ENCODE measurements around the gene TECPR1. TPM values are rescaled to one million over a fixed set of nuclear protein-coding genes. Genes with fewer than 3 reads are reported as not detected.

Gene TECPR1
- total RNA-seq (2014; rRNA removed) (9.4 and 11.5 TPM in 2 replicates), Bru-seq, nascent RNA (percentile 56 among the genes with signal in this experiment), BruChase-seq, experiment 1, labeled RNA remaining after a 6-hour chase (percentile 64 among the genes with signal in this experiment), BruChase-seq, experiment 2, labeled RNA remaining after a 2-hour chase (percentile 63 among the genes with signal in this experiment)
- long read RNA-seq, full-length matches to known transcripts: 11 of 110 reads
- long read RNA-seq, partial matches to known transcripts: 28 of 110 reads
- long read RNA-seq, other reads (novel, unspliced or antisense): 71 of 110 reads

- H2AFZ ChIP-seq (ENCODE audit: low read length): peak within 1 kb of the TSS; percentile 96
- no peaks in the 10 kb centered on the region for H3K9me2 ChIP-seq (replicated peaks; ENCODE audit: low read length)
- TF ChIP-seq EZH2 (IDR thresholded peaks at IDR 0.05; ENCODE audit: low read length, unreplicated experiment): no peak
- TF ChIP-seq EZH2phosphoT487 (IDR thresholded peaks at IDR 0.05; ENCODE audit: borderline replicate concordance, low read length): no peak
- no peak for TF ChIP-seq CTCF (conservative IDR thresholded peaks at IDR 0.05; ENCODE audit: low read depth, low read length)
- H3K27me3 ChIP-seq (ENCODE audit: low read length): no peaks in the 10 kb centered on the region
- no peaks in the 10 kb centered on the region for H3K9me3 ChIP-seq (ENCODE audit: low read length)
- POLR2A ChIA-PET (ENCODE audit: unreplicated experiment): no interaction called here
- peaks cover 25% of the 10 kb centered on the region for H3K79me2 ChIP-seq (ENCODE audit: low read length)
- intact Hi-C loops (cut with micrococcal nuclease): loop anchor here (2.0 kb wide), 1 partner anchor 29 kb away; the partner anchor contains the start of gene BRI3
- DNase-seq (peak; percentile 92), ATAC-seq (peak; percentile 98)
- no TSS peak for BruUV-seq (replicated peaks)
- CTCF ChIA-PET: no interaction called here
- H4K20me1 ChIP-seq (ENCODE audit: low read length): no peaks in the 10 kb centered on the region
- H3F3A ChIP-seq (ENCODE audit: low read length, unreplicated experiment): no peaks in the 10 kb centered on the region
- H3K4me2 ChIP-seq (ENCODE audit: low read length): peak within 1 kb of the TSS; percentile 99
- peaks cover 28% of the 10 kb centered on the region for H3K4me1 ChIP-seq (ENCODE audit: insufficient read depth, low read length)
- peak within 1 kb of the TSS; percentile 78 for H3K9ac ChIP-seq (ENCODE audit: low read length)
- peak within 1 kb of the TSS; percentile 99 for H3K4me3 ChIP-seq (ENCODE audit: low read length)
- peak within 1 kb of the TSS; percentile 65 for H3K27ac ChIP-seq (ENCODE audit: low read length)
- H3K36me3 ChIP-seq (ENCODE audit: low read depth, low read length): no peaks in the 10 kb centered on the region
These were observed at the start of gene TECPR1 for GRCh38 chr7:98251601-98252424. TSS of gene TECPR1 (minus strand) at chr7:98252232. CDS start at chr7:98246146, 6,086 bp downstream.

- intact Hi-C loops (cut with micrococcal nuclease): no loop called here
- H3K9ac ChIP-seq (ENCODE audit: low read length): no peak overlapping the region
- DNase-seq (no peak), ATAC-seq (no peak)
- H3F3A ChIP-seq (ENCODE audit: low read length, unreplicated experiment): no peaks in the 10 kb centered on the region
- ChIA-PET POLR2A (ENCODE audit: unreplicated experiment) (no interaction called here), CTCF (no interaction called here)
- TF ChIP-seq CTCF (conservative IDR thresholded peaks at IDR 0.05; ENCODE audit: low read depth, low read length): no peak
- no peak overlapping the region for H2AFZ ChIP-seq (ENCODE audit: low read length)
- peaks cover 6% of the 10 kb centered on the region; the same call in 1 of the 2 replicates for H3K36me3 ChIP-seq (ENCODE audit: low read depth, low read length)
- H3K27ac ChIP-seq (ENCODE audit: low read length): no peak overlapping the region
- H3K9me2 ChIP-seq (replicated peaks; ENCODE audit: low read length): no peaks in the 10 kb centered on the region
- no peak overlapping the region for H3K4me3 ChIP-seq (ENCODE audit: low read length)
- no peaks in the 10 kb centered on the region for H3K9me3 ChIP-seq (ENCODE audit: low read length)
- no peaks in the 10 kb centered on the region for H3K4me1 ChIP-seq (ENCODE audit: insufficient read depth, low read length)
- no peak overlapping the region for H3K4me2 ChIP-seq (ENCODE audit: low read length)
- BruUV-seq (replicated peaks): no TSS peak
- no peaks in the 10 kb centered on the region for H3K27me3 ChIP-seq (ENCODE audit: low read length)
- no peaks in the 10 kb centered on the region for H4K20me1 ChIP-seq (ENCODE audit: low read length)
- H3K79me2 ChIP-seq (ENCODE audit: low read length): no peaks in the 10 kb centered on the region
These were observed 48.8 kb upstream of the TECPR1 start for GRCh38 chr7:98300595-98301372.

All from PC-3 (cell line).